ENCODE data around the gene DGUOK.

The DGUOK gene

DNA sequence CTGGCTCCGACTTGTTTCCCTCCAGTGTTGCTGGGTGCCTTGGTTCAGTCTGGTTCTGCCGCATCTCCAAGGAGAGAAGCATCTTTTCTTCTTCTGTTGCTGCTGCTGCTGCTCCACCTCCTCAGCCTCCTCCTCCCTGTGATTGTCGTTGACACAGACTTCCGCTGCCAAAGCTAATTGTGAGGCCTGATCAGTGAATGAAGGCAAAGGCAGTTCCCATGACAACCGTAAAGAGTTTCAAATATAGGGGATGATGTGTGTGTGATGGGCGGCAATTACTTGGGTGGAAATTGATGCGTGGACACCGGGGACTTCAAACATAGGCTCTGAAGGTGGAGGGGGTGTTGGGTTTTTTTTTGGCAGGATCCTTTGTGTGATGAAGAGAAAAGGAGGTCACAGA lies 71.8 kb downstream of the DGUOK start:
- DNase-seq (ENCODE audit: low spot score) = no peak

DNA sequence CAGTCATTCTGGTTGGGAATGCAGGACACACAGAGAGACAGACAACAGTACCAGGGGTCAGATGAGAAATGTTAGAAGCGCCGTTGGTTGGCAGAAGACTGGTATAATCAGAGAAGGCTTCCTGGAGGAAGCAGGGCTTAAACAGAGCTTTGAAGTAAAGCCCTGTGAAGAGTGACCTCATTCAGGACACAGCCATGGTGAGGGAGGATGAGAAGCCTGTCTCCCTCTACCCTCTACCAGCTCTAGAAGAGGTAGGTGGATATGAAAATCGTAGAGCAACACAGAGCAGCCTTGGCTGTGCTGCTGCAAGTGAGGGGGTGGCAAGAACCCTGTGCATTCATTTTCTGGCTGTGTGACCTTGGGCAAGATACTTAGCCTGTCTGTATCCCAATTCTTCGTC lies 72.3 kb downstream of the DGUOK start:
- no peak for DNase-seq (ENCODE audit: low spot score)

DNA sequence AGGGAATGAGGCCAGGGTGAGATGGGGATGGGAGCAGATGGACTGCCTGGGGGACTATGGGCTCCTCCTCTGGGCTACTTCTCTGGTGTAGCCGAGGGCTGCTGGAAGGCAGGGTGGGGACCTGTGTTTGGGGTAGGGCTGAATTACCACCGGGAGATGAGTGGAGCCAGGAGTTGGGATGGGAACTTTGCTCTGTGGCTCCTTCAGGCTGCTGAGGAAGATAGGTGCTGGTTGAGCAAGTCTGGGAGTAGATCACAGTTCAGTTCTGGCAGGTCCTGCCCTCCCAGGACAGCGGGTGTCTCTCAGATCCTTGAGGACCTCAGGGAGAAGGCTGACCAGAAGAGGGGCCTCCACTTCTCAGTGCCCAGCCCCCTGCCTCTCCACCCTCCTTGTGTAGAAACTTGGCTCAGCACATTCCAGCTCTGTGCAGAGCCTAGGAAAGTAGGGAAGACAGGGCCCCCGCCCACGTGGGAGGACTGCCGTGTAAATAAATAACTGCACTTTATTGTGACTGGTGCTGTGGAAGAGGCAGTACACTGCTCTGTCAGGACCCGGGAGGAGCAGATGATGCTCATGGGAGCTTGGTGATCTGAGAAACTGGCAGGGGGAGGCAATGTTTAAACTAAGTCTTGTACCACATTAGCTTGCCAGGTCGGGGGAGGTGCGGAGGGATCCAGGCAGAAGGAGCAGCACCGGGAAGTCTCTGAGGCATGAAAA lies 73.4 kb downstream of the DGUOK start:
- DNase-seq (ENCODE audit: low spot score) = peak; percentile 53

DNA sequence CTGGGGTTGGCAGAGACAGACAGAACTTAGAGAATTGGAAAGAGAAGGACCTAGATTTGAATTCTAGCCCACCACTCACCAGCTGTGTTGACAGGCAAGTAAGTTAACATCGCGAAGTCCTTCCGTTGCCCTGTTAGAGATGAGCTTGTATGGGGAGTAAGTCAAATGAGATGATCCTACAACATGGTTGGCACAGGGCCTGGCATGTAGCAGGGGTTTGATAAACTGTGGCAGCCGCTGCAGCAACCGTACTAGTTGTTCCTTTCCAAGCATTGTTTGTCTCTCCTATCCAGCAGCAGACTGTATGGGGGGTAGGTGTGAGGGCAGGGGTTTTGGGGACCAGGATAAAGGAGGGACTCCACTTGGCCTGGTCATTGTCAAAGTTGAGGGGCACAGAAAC lies 74.0 kb downstream of the DGUOK start:
- no peak for DNase-seq (ENCODE audit: low spot score)

DNA sequence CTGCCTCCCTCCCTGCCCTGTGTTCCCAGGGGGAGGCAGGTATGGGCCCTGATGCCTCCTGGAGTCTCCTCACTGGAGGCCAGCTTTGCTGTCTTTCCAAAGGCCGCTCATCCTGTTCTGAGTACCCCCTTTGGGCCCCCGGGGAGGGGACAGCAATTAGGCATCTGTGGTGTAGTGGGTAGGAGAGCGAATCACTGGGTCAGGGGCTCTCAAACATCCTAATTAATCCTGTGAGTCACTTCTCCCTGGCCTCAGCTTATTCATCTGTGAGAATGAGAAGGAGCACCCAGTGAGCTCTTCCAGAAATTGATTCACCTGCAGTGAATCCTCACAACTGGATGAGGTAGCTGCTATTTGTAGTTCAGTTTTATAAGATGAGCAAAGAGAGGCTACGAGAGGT lies 74.4 kb downstream of the DGUOK start:
- no peak for DNase-seq (ENCODE audit: low spot score)

DNA sequence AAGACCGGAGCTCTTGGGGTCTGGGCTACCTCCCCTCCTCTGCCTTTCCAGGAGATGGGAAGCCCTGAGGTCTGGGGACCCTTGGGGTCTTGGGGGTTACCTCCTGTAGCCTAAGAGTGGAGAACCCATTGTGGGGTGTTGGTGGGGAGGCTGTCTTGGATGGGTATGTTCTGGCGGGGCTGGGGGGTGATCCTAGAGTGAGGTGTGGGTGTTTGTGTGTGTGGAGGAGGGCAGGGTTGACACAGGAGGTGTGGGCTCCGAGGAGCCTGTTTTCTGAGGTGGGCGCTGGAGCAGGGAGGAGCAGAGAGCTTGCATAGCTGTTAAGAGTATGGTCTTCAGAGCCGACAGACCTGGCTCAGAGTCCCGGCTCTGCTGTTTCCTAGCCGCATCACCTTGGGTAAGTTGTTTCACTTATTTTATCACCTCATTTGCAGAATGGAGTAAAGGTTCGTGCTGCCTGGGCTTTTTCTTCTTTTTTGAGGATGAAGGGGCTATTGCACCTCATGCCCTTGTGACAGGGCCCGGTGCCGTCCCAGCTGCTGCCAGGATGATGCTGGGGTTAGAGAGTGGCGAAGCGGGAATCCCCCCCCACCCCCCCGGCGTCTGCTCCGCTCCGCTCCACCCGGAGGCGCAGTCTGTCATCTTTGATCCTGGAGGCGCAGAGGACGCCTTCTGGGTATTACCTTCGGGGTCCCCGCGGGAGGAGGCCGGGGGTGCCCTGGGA lies 75.3 kb downstream of the DGUOK start:
- DNase-seq (ENCODE audit: low spot score) = no peak

DNA sequence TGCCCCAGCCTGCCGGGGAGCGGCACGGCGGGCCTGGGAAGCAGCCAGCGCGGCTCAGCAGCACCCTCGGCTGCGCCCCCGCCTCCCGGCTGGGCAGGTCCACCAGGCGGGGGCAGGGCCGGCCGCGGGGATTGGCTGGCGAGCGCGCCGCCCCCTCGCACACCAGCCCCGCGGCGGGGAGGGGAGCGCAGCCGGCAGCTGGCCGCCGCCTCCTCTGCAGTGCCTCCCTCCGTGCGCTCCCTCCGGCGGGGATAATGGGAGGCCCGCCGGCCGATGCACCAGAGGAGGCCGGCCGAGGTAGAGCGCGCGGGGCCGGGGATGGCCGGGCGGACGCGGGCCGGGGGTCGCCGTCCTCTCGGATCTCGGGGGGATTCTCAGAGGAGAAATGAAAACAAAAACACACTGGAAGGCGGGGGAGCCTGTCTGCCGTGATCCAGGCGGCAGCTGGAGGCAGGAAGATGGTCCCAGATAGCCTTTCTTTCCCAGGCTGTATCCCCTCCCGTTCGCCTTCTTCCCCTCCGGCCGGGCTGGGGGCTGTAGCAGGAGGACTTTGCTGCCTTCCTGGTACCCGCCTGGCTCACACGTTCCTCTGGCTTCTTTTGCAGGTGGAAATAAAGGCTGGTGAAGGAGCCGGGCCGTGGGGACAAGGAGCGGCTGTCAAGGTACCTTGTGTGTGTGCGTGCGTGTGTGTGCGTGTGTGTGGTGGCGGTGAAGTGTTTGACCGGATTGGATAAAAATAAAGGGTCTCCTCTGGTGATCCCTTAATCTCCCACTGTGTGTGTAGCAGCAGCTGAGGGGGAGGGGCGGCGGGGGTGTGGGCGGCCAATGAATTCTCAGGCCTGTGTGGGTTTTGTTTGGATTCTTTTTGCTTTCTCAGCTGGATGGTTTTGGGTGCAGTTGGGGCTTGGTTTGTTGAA lies 76.1 kb downstream of the DGUOK start:
- peak; percentile 95 for DNase-seq (ENCODE audit: low spot score)

DNA sequence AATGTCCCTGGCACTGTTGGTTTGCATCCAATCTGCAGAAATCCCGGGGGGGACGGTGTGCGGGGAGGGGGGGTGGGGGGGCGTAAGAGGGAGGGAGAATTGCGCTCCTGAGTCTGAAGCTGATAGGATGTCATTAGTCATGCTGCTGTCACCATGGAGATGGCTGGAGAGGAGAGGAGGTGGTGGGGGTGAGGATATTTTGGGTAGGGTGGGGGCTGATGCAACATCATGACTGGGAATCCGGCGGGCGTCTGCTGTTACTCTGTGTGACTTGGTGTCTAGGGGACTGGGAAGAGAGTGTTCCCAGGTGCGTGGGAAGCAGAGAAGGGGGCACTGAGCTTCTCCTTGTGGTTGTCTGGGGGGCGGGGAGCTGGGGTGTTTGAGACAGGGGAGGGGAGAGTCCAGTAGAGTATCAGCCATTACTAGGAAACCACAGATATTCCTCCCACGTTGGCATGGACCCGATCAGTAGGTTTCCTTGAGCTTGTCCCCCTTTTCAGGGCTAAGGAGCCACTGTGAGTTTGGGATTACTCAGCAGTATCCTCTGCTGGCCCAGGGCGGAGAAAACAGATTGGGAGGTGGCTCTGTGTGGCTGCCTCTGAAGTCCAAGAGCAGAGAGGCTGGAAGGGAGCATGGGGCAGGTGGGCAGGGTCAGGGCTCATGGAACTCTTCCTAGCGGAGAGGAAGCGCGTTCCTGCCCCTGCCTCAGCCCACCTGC lies 77.0 kb downstream of the DGUOK start:
- peak; percentile 79 for DNase-seq (ENCODE audit: low spot score)

DNA sequence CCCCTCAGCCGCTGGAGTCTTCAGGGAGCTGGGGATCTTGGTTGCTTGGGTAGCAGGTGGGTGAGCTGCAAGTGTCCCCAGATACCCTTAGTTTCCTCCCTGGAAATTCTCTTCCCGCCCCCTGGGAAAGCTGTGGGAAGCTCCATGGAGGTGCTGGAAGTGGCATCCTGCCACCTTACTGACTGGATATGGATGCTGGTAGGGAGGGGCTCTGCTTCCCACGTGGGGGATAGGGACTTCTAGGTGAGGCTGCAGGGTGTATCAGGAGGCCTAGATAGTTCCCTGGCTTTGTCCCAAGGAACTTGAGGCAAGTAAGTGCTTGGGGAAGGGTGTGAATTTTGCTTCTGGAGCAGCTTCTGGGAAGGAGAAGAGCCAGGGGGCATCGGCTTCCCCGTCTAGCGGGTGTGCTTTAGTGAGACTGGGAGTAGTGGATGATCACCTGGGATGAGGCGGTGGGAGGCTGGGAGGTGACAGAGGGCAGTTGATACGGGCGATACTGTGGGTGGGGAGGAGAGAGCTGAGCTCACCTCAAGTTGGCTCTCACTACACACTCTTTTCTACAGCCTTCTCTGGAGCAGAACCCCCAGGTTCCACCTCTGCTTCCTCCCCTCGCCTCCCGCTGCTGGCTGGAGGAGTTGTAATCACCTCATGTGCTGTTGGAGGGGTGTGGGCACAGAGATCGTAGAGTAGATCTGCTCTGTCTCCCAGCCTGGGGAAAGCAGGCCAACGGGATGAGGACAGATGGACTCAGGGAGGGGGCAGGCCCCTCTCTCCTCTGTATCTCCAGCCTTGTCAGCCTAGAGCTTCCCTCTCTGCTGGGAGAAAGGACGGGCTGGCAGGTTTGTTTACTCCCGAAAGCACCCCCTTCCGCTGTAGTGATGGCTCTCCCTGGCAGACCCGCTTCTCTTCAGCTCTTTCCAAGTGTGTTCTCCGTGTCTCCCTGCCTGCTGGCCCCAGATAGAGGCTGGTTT lies 77.8 kb downstream of the DGUOK start:
- no peak for DNase-seq (ENCODE audit: low spot score)

DNA sequence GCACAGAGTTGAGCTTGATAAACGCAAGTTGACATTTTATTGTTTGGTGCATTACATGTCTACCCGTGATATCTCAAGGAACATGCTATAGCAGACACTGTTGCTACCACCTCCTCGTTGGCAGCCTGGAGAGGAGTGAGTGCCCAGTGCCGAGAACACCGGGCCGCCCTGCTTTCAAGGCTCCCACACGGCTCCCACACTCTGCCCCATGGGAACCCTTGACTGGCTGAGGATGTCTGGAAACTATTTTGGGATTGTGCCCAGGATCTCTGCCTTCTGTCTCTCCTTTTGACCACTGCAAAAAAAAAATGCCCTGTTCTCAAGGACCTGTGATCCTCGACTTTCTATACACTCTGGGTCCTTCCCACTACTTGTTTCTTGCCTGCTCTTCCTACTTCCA lies 79.1 kb downstream of the DGUOK start:
- no peak for DNase-seq (ENCODE audit: low spot score)

DNA sequence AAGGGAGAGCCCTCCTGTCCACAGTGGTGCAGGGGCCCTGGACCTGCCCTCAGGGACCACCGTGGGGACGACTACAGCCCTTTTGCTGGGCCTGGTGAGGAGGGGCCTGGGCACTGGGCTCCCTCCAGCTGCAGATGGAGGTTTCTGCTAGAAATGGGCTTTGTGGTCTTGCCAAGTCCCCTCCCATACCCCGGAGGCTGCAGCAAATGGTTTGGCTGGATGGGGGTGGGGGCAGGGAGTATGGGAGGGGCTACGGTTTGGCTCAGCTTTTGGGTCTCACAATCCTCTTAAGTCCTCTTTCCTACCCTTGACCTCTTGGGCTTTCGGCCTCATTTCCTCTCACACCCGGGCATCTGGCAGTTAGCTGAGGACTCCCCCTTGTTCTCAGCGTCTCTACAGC lies 79.8 kb downstream of the DGUOK start:
- no peak for DNase-seq (ENCODE audit: low spot score)

DNA sequence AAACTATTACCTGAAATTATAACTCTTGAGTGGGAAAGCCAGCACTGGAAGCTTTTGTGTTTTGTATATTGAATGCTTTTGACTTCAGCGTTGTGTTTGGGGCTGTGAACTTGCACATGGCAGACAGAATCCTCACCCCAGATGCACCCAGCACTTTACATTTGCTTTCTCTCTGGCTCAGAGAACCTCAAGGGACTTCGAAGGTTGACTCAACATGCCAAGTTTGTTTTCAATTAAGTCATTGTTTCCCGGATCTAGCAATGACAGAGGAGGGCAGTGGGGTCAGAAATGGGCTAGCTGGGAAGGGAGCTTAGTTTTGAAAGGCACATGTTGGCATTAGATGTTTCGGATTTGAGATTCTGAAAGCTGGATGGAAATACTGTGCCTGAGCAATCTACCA lies 80.4 kb downstream of the DGUOK start:
- DNase-seq (ENCODE audit: low spot score) = no peak

DNA sequence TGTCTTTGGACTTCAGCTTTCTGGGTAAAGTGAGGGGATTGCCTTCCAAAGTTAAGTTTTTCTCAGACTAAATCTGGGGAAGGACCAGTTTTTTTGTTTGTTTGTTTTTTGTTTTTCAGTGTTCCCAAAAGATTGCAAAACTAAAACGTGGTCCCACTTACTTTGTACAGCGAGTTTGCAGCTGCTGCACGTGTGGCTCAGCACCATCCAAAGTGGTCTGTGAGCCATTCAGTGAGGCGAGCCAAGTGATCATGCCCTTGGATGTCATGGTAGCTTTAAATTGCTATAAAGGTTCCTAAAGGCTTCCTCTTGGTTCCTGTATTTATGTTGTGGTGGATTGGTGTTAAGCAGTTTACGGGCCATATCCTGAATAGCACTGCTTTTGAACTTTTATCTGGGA lies 81.0 kb downstream of the DGUOK start:
- no peak for DNase-seq (ENCODE audit: low spot score)
